A673 (cell line): ENCODE measurements around the gene CRISPLD2.

Experiments
- CTCF ChIP-seq: fragments of 300-800, 200-600 bp; sonication (generic); conservative IDR thresholded peaks from 2 replicates; pipeline ENCODE4 v1.5.1; 2017; ENCODE audit warnings: low read depth, mild to moderate bottlenecking, antibody characterized with exemption, low read length, moderate library complexity, mixed read lengths
- EZH2 ChIP-seq: fragments of 200-600 bp; sonication (generic); IDR thresholded peaks from 2 replicates; pipeline ENCODE4 v1.6.1; 2017; ENCODE audit warnings: borderline replicate concordance, low read depth, mild to moderate bottlenecking, mixed read lengths, antibody characterized with exemption, low read length; ENCODE audit not compliant: poor library complexity, severe bottlenecking

GRCh38 chr16:84868328-84868727 is 48.5 kb downstream of the CRISPLD2 start:
- TF ChIP-seq CTCF, result no peak
- no peak for TF ChIP-seq EZH2
